B cell (primary cell): ENCODE results near the gene ERBB3. TPM values are rescaled to one million over a fixed set of nuclear protein-coding genes. Genes with fewer than 3 reads are reported as not detected.

Source experiments
- ATAC-seq: fragments of 200-7000 bp; cut with Tn5 transposase; one replicate; pipeline ENCODE4 v1.10.0; 2021; ENCODE audit warnings: low read depth, mild to moderate bottlenecking, moderate number of reproducible peaks, moderate library complexity
- CTCF ChIA-PET: fragments of 350-600 bp; sonication (Branson Sonifier 250); formaldehyde crosslinking; loops from one replicate; lab custom pipeline; 2021; ENCODE audit warnings: antibody characterized with exemption, inconsistent platforms; lab: Charles Lee
- POLR2A ChIA-PET: fragments of 350-600 bp; sonication (Branson Sonifier 250); formaldehyde crosslinking; loops from one replicate; lab custom pipeline; 2021; ENCODE audit warnings: antibody characterized with exemption; lab: Charles Lee
- DNase-seq: peaks from one replicate; pipeline ENCODE4 v3.0.0; 2013
- H2AFZ ChIP-seq: 2 replicates; pipeline ENCODE4 v1.6.1; 2012; ENCODE audit warnings: mild to moderate bottlenecking, low read depth, low read length; ENCODE audit not compliant: insufficient read depth, poor library complexity, severe bottlenecking
- H3K27ac ChIP-seq, 2 donors: 1 replicate in 1 of 2; 2 replicates in 1 of 2; pipeline ENCODE4 v1.5.1; 2012 to 2013; ENCODE audit warnings: low read length in 2 of 2, mild to moderate bottlenecking in 2 of 2, moderate library complexity in 1 of 2
- H3K27me3 ChIP-seq, 4 experiments: fragments of 200-600 bp in 1 of 4; sonication (generic) in 1 of 4; replicated peaks in 1 of 4; 1 replicate in 2 of 4; 2 replicates in 2 of 4; pipeline versions ENCODE4 v1.6.1 to v1.7.0; 2013 to 2016; ENCODE audit warnings: low read length in 3 of 4, mild to moderate bottlenecking in 2 of 4, mixed read lengths in 1 of 4, moderate library complexity in 1 of 4; ENCODE audit not compliant: insufficient read depth in 4 of 4, control insufficient read depth in 3 of 4; ENCODE audit errors: control extremely low read depth in 1 of 4
- H3K36me3 ChIP-seq, 2 experiments: replicated peaks in 1 of 2; 1 replicate in 1 of 2; 2 replicates in 1 of 2; pipeline versions ENCODE4 v1.6.1 to v1.7.1; 2013; ENCODE audit warnings: low read length in 1 of 2; ENCODE audit not compliant: insufficient read depth in 2 of 2, control insufficient read depth in 1 of 2; ENCODE audit errors: control extremely low read depth in 1 of 2, extremely low read depth in 1 of 2
- H3K4me1 ChIP-seq, 2 donors: fragments of 200-600 bp in 1 of 2; sonication (generic) in 1 of 2; 1 replicate in 1 of 2; 2 replicates in 1 of 2; pipeline versions ENCODE4 v1.5.1 to v1.6.1; 2013 to 2017; ENCODE audit warnings: low read length in 2 of 2; ENCODE audit not compliant: control insufficient read depth in 2 of 2, insufficient read depth in 2 of 2
- H3K4me2 ChIP-seq: replicated peaks from 2 replicates; pipeline ENCODE3; 2012; ENCODE audit warnings: mild to moderate bottlenecking, low read depth, low read length; ENCODE audit not compliant: poor library complexity, severe bottlenecking
- H3K4me3 ChIP-seq, 5 experiments: fragments of 200-600 bp in 1 of 5; sonication (generic) in 1 of 5; 1 replicate in 3 of 5; 2 replicates in 2 of 5; pipeline versions ENCODE4 v1.5.1 to v1.7.0; 2011 to 2016; ENCODE audit warnings: low read length in 4 of 5, mild to moderate bottlenecking in 4 of 5, low read depth in 2 of 5, control low read depth in 1 of 5, moderate library complexity in 1 of 5; ENCODE audit not compliant: insufficient read depth in 1 of 5; ENCODE audit errors: control extremely low read depth in 1 of 5, extremely low read depth in 1 of 5
- H3K79me2 ChIP-seq: fragments of 200-600 bp; sonication (generic); one replicate; pipeline ENCODE4 v1.6.0; 2016; ENCODE audit warnings: low read length; ENCODE audit not compliant: control insufficient read depth, insufficient read depth
- H3K9ac ChIP-seq: fragments of 200-600 bp; sonication (generic); 2 replicates; pipeline ENCODE4 v1.6.1; 2017; ENCODE audit warnings: mild to moderate bottlenecking, low read length, moderate library complexity
- H3K9me3 ChIP-seq, 3 donors: one replicate each; pipeline versions ENCODE4 v1.6.1 to v1.7.1; 2013; ENCODE audit warnings: low read length in 2 of 3; ENCODE audit not compliant: control insufficient read depth in 2 of 3, insufficient read depth in 1 of 3; ENCODE audit errors: control extremely low read depth in 1 of 3
- H4K20me1 ChIP-seq: 2 replicates; pipeline ENCODE4 v1.6.0; 2012; ENCODE audit warnings: mild to moderate bottlenecking, low read length; ENCODE audit not compliant: insufficient read depth, control insufficient read depth, poor library complexity, severe bottlenecking
- H3K27ac Mint-ChIP-seq: one replicate; pipeline ENCODE4 v1.8.0; 2021; ENCODE audit warnings: mixed read lengths
- H3K27me3 Mint-ChIP-seq: one replicate; pipeline ENCODE4 v1.8.0; 2021; ENCODE audit warnings: mixed read lengths
- H3K4me1 Mint-ChIP-seq: one replicate; pipeline ENCODE4 v1.8.0; 2021; ENCODE audit warnings: mixed read lengths
- H3K4me3 Mint-ChIP-seq: one replicate; pipeline ENCODE4 v1.8.0; 2021; ENCODE audit warnings: mixed read lengths
- H3K9me3 Mint-ChIP-seq: one replicate; pipeline ENCODE4 v1.8.0; 2022; ENCODE audit warnings: mixed read lengths; ENCODE audit not compliant: insufficient read depth
- CTCF ChIP-seq: fragments of 200-600 bp; IDR thresholded peaks from one replicate; pipeline ENCODE4 v1.8.0; 2022; ENCODE audit warnings: antibody characterized with exemption, mild to moderate bottlenecking
- EZH2 ChIP-seq: IDR thresholded peaks from 2 replicates; pipeline ENCODE4 v1.6.1; 2012; ENCODE audit warnings: borderline replicate concordance, low read depth, mild to moderate bottlenecking, moderate library complexity, low read length; ENCODE audit not compliant: insufficient read depth, poor library complexity, severe bottlenecking
- WGBS: methylation state at CpG from one replicate; pipeline ENCODE4 v1.1.5; 2013; ENCODE audit warnings: missing lambda C conversion rate; ENCODE audit not compliant: insufficient coverage; 5-methylcytosine and 5-hydroxymethylcytosine counted together
- intact Hi-C: fragments of 100-400 bp; cut with micrococcal nuclease; formaldehyde crosslinking; loops from one replicate; pipeline ENCODE4 v1.10.0; 2022
- polyA plus RNA-seq: library from polyadenylated mRNA; depleted of rRNA; stranded (reverse); fragments of >200 nt; gene quantifications from 2 replicates; pipeline ENCODE4 v1.2.3, GENCODE V29; 2012
- total RNA-seq, 2 donors: library from RNA; stranded (reverse); fragments of 120-200 nt in 1 of 2; gene quantifications; 1 replicate in 1 of 2; 2 replicates in 1 of 2; pipeline versions ENCODE4 v1.2.3 to v1.2.4, GENCODE V29; 2013 to 2022

ERBB3 gene
- total and polyA plus RNA-seq, 2 donors (not counting 1 experiment from before 2014, with no cell fraction given), result 0.10 TPM; not detected in 1

GRCh38 chr12:56080556-56081138 lies 682 bp downstream of the ERBB3 start:
- peaks cover 20% of the 10 kb centered on the region for H3K27me3 Mint-ChIP-seq
- H3K27me3 ChIP-seq, result peaks cover 0 to 46% (median 15%) of the 10 kb centered on the region in 4 experiments
- no peak overlapping the region for H3K27ac Mint-ChIP-seq
- H3K4me3 ChIP-seq, result peak overlapping the region in 4 of 5 experiments; percentile 53 to 91 (median 66)
- H3K4me1 Mint-ChIP-seq, result peaks cover 12% of the 10 kb centered on the region
- H2AFZ ChIP-seq, result peak overlapping the region; percentile 91
- H3K9me3 Mint-ChIP-seq, result no peaks in the 10 kb centered on the region
- peak overlapping the region; percentile 100 for H3K4me2 ChIP-seq
- DNase-seq (no peak), ATAC-seq (no peak)
- H3K9ac ChIP-seq, result peak overlapping the region; percentile 79
- intact Hi-C loops, result no loop called here
- H3K36me3 ChIP-seq, result no peaks in the 10 kb centered on the region
- WGBS, result 25% methylated on average over 8 of the region's 20 CpGs
- peaks cover 18 to 22% of the 10 kb centered on the region in 2 donors for H3K4me1 ChIP-seq
- no peak overlapping the region for H3K27ac ChIP-seq
- TF ChIP-seq EZH2, result no peak
- TF ChIP-seq CTCF, result no peak
- CTCF ChIA-PET, result interaction anchor here (1.4 kb wide), 1 partner anchor 38 kb away, joined by 3 read pairs; the partner anchor contains the start of gene ZC3H10
- no peaks in the 10 kb centered on the region for H3K79me2 ChIP-seq
- H3K4me3 Mint-ChIP-seq, result peak overlapping the region; percentile 91
- H4K20me1 ChIP-seq, result no peaks in the 10 kb centered on the region
- peaks cover 0 to 12% (median 0%) of the 10 kb centered on the region in 3 donors for H3K9me3 ChIP-seq
- POLR2A ChIA-PET, result interaction anchor here (2.1 kb wide), 1 partner anchor 23 kb away, joined by 5 read pairs; the partner anchor contains the start of gene PA2G4
